ENCODE measurements around the gene CAPN12. TPM values are rescaled to one million over a fixed set of nuclear protein-coding genes. Genes with fewer than 3 reads are reported as not detected.

The CAPN12 gene
- total RNA-seq, 4 donors from 2014 or later: 0.42 TPM; not detected in 3

- intact Hi-C loops (cut with DNase I; ENCODE audit: low total_unique reads) (no loop called here), in situ Hi-C loops (cut with MboI; ENCODE audit: low sequenced_read_pairs in 4 of 4) (no loop called here)
- Histone ChIP-seq H3K27ac (no peak overlapping the region), H3K4me1 (no peaks in the 10 kb centered on the region), H3K4me3 (no peak overlapping the region), H3K36me3 (no peaks in the 10 kb centered on the region), H3K27me3 (no peaks in the 10 kb centered on the region), H3K9me3 (no peaks in the 10 kb centered on the region)
- TF ChIP-seq CTCF (IDR thresholded peaks at IDR 0.05 in 4 of 5, conservative IDR thresholded peaks at IDR 0.05 in 1 of 5) (no peak), POLR2A (IDR thresholded peaks at IDR 0.05) (no peak)
- ATAC-seq (no peak), DNase-seq (no peak)
Observed at GRCh38 chr19:38781058-38781457, 36.8 kb upstream of the CAPN12 start.

- no peak overlapping the region for H3K4me3 ChIP-seq
- intact Hi-C loops (cut with DNase I; ENCODE audit: low total_unique reads) (no loop called here), in situ Hi-C loops (cut with MboI; ENCODE audit: low sequenced_read_pairs in 4 of 4) (no loop called here)
- no peak for ATAC-seq
- no peak for DNase-seq
- no peaks in the 10 kb centered on the region for H3K27me3 ChIP-seq
- no peaks in the 10 kb centered on the region for H3K4me1 ChIP-seq
- H3K36me3 ChIP-seq: no peaks in the 10 kb centered on the region
- TF ChIP-seq POLR2A (IDR thresholded peaks at IDR 0.05) (no peak), CTCF (IDR thresholded peaks at IDR 0.05 in 4 of 5, conservative IDR thresholded peaks at IDR 0.05 in 1 of 5) (no peak)
- no peaks in the 10 kb centered on the region for H3K9me3 ChIP-seq
- H3K27ac ChIP-seq: no peak overlapping the region
Observed at GRCh38 chr19:38780443-38780842, 36.2 kb upstream of the CAPN12 start.

DNA sequence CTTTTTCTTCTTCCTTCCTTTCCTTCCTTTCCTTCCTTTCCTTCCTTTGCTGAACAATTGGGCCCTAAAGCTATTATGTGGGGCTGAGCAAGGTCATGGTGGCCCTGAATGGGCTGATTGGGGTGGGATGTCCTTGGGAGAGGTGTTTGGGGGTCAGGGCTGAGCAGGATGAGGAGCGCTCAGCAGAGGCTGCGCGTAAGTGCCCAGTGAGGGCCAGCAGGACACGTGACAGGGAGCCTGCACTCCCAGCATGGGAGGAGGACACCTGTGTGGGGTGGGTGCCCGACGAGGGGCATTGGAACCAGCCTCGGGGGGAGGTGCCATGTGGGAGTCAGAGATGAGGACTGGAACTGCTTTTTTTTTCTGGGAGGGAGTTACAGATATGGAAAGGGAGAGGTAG lies 34.5 kb upstream of the CAPN12 start:
- in situ Hi-C loops (cut with MboI; ENCODE audit: low sequenced_read_pairs in 4 of 4): no loop called here
- no peak for ATAC-seq

GRCh38 chr19:38774181-38774950 lies 30.1 kb upstream of the CAPN12 start:
- ATAC-seq (no peak), DNase-seq (no peak)
- Histone ChIP-seq H3K36me3 (no peaks in the 10 kb centered on the region), H3K27ac (no peak overlapping the region), H3K27me3 (peaks cover 0 to 4% (median 0%) of the 10 kb centered on the region in 3 donors), H3K4me1 (no peaks in the 10 kb centered on the region), H3K9me3 (no peaks in the 10 kb centered on the region), H3K4me3 (no peak overlapping the region)
- TF ChIP-seq CTCF (IDR thresholded peaks at IDR 0.05 in 4 of 5, conservative IDR thresholded peaks at IDR 0.05 in 1 of 5) (no peak), POLR2A (IDR thresholded peaks at IDR 0.05) (no peak)
- intact Hi-C loops (cut with DNase I; ENCODE audit: low total_unique reads) (no loop called here), in situ Hi-C loops (cut with MboI; ENCODE audit: low sequenced_read_pairs in 4 of 4) (no loop called here)

More for the DNA sequence above, 34.5 kb upstream of the CAPN12 start:
- intact Hi-C loops (cut with DNase I; ENCODE audit: low total_unique reads): no loop called here
- no peak for DNase-seq
- TF ChIP-seq POLR2A (IDR thresholded peaks at IDR 0.05) (no peak), CTCF (IDR thresholded peaks at IDR 0.05 in 4 of 5, conservative IDR thresholded peaks at IDR 0.05 in 1 of 5) (no peak)
- Histone ChIP-seq H3K27me3 (no peaks in the 10 kb centered on the region), H3K4me1 (no peaks in the 10 kb centered on the region), H3K9me3 (no peaks in the 10 kb centered on the region), H3K27ac (no peak overlapping the region), H3K36me3 (no peaks in the 10 kb centered on the region), H3K4me3 (no peak overlapping the region)
